ENCODE measurements around the gene HUNK.

Gene HUNK

DNA sequence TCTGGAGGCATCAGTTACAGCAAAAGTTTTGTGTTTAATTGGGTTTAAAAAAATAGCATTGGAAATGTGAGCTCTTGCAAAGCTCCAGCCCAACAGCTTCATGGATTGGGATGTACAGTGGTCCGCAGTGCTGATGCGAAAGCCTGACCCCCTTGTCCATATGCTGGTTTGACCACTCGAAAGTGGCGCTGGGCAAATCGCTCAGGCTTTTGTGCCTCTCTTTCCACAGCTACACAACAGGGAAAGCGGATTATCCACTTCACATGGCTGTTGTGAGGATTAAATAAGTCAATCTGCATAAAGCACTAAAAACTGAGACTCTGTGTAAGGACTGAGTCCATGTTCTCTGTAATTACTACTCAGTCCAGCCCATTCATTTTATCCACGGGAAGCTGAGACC, 57.2 kb downstream of the HUNK start:
- no peak overlapping the region for H3K27ac ChIP-seq
- no peak overlapping the region for H3K4me3 ChIP-seq (ENCODE audit: low read depth in 1 of 2, low read length in 1 of 2)
- H3K27me3 ChIP-seq, result no peaks in the 10 kb centered on the region
- no peaks in the 10 kb centered on the region for H3K36me3 ChIP-seq
- no peaks in the 10 kb centered on the region for H3K4me1 ChIP-seq (ENCODE audit: control insufficient read depth in 1 of 2, insufficient read depth in 1 of 2, low read depth in 1 of 2, low read length in 1 of 2)
- TF ChIP-seq, protein P1, sequence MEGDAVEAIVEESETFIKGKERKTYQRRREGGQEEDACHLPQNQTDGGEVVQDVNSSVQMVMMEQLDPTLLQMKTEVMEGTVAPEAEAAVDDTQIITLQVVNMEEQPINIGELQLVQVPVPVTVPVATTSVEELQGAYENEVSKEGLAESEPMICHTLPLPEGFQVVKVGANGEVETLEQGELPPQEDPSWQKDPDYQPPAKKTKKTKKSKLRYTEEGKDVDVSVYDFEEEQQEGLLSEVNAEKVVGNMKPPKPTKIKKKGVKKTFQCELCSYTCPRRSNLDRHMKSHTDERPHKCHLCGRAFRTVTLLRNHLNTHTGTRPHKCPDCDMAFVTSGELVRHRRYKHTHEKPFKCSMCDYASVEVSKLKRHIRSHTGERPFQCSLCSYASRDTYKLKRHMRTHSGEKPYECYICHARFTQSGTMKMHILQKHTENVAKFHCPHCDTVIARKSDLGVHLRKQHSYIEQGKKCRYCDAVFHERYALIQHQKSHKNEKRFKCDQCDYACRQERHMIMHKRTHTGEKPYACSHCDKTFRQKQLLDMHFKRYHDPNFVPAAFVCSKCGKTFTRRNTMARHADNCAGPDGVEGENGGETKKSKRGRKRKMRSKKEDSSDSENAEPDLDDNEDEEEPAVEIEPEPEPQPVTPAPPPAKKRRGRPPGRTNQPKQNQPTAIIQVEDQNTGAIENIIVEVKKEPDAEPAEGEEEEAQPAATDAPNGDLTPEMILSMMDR (IDR thresholded peaks at IDR 0.05), result no peak
- H3K9me3 ChIP-seq, result no peaks in the 10 kb centered on the region

DNA sequence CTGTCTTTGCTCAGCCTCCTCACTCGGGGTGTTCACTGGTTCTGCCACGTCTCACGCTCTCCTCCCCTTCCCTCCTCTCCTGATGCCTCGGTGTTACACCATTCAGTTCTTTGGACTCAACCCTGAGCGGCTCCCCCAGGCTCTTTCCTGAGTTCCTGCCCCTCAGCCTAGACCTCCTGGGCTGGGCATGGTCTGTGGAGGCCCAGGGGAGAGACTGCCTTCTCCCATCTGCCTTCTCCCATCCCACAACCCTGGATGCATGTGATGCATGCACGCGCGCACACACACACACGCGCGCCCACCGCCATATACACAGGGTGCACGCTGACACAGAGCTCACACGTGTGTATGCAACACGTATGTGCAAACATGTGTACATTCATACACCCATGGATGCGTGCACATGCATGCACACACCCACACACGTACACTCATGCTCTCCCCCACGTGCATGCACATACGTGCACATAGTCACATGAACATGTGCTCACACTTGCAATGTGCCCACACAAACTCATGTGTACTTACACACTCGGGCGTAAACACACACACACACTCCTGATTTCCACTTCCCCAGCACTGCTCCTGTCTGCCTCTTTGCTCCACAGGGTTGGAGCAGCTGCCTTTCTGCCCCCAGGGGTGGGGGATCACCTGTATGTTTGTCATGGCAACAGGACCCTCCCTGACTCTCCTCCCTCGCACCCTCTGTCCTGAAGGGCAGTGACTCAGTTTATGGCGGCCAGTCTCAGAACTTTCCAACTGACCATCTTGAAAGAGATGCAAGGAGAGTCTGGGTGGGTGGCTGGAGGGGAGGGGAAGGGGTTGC, 59.0 kb downstream of the HUNK start:
- H3K27ac ChIP-seq, result no peak overlapping the region
- TF ChIP-seq, protein P1 (IDR thresholded peaks at IDR 0.05), result no peak
- H3K36me3 ChIP-seq, result no peaks in the 10 kb centered on the region
- H3K9me3 ChIP-seq, result no peaks in the 10 kb centered on the region
- no peak overlapping the region for H3K4me3 ChIP-seq (ENCODE audit: low read depth in 1 of 2, low read length in 1 of 2)
- no peaks in the 10 kb centered on the region for H3K4me1 ChIP-seq (ENCODE audit: control insufficient read depth in 1 of 2, insufficient read depth in 1 of 2, low read depth in 1 of 2, low read length in 1 of 2)
- H3K27me3 ChIP-seq, result no peaks in the 10 kb centered on the region

DNA sequence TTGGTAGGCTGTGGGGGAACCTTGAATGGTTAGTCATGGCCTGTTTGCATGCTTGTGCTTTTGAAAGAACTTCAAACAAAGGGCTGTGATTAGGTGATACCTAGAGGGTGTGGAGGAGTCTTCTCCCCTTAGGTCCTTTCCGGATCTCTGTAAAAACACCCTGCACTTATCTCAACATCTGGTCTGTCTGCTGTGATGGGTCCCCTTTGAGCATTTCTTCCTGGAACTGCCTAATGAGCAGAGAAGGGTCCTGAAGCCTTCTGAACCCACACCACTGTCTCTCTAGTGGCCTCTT, 59.6 kb downstream of the HUNK start:
- H3K4me3 ChIP-seq (ENCODE audit: low read depth in 1 of 2, low read length in 1 of 2), result no peak overlapping the region
- H3K4me1 ChIP-seq (ENCODE audit: control insufficient read depth in 1 of 2, insufficient read depth in 1 of 2, low read depth in 1 of 2, low read length in 1 of 2), result no peaks in the 10 kb centered on the region
- H3K27ac ChIP-seq, result no peak overlapping the region
- no peaks in the 10 kb centered on the region for H3K9me3 ChIP-seq
- H3K36me3 ChIP-seq, result no peaks in the 10 kb centered on the region
- H3K27me3 ChIP-seq, result no peaks in the 10 kb centered on the region
- TF ChIP-seq, protein P1 (IDR thresholded peaks at IDR 0.05), result no peak

DNA sequence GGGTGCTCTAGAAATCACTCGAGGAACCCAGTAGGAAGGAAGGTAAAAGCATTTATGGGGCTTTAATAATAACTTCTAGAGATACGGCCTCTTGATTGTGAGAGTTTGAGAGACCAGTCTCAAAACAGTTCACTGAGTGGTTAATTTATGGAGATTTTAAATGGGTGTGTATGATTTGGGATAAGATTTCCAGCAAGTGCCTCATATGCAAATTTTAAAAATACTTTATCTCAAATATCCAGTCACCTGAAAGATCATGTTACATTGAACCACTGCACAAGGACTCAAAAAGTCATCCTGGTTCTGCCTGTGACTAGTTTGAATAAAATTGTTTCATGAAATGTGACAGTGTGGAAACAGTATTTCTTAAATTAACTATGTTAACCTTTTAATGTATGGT, 64.5 kb downstream of the HUNK start:
- TF ChIP-seq, protein P1 (IDR thresholded peaks at IDR 0.05), result no peak
- Histone ChIP-seq H3K36me3 (no peaks in the 10 kb centered on the region), H3K4me3 (ENCODE audit: low read depth in 1 of 2, low read length in 1 of 2) (no peak overlapping the region)

DNA sequence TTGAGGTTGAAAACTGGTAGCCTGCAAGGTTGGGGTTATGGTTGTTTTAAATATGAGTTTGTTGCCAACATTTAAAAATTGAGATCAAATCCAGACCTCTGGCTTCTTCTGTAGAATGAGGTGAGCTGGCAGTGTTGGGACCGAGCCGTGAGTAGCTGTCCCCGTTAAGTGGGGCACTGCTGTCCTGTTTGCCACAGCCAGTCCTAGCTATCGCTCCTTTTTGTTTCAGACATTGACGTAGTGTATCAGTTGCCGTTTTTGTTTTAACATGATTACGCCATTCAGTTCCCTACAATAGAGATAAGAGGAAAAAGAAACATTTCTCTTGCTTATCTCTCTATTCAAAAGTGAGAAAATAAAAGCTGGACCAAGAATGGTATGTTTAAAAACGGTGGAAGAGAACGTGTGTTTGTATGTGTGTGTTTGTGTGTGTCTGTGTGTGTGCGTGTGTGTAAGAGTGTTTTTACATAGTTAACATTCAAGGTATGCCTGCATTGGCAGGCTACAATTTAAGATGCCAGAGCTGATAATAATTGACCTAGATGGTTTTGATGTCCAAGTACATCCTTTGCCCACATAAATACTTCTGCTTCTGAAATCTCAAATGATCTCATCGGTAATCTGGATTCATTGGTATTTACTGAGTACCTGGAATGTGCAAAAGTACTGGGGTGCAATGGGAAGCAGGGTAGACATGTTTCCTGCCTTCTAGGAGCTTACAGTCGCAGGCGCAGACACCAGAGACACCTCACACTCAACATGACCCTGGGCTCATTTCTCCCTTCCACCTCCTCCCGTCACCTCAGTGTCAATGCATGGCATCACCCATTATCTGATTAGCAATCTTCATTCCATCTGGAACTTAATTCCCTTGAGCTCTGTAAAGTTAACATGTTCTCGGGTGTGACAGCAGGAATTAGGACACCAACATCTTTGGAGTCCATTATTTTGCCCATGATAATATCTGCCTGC, 65.8 kb downstream of the HUNK start:
- H3K36me3 ChIP-seq, result no peaks in the 10 kb centered on the region
- no peaks in the 10 kb centered on the region for H3K27me3 ChIP-seq
- no peak overlapping the region for H3K4me3 ChIP-seq (ENCODE audit: low read depth in 1 of 2, low read length in 1 of 2)
- no peak overlapping the region for H3K27ac ChIP-seq
- TF ChIP-seq, protein P1 (IDR thresholded peaks at IDR 0.05), result no peak
- no peaks in the 10 kb centered on the region for H3K9me3 ChIP-seq
- H3K4me1 ChIP-seq (ENCODE audit: control insufficient read depth in 1 of 2, insufficient read depth in 1 of 2, low read depth in 1 of 2, low read length in 1 of 2), result no peaks in the 10 kb centered on the region

More for the DNA sequence above, 64.5 kb downstream of the HUNK start:
- Histone ChIP-seq H3K27me3 (no peaks in the 10 kb centered on the region), H3K27ac (no peak overlapping the region), H3K9me3 (no peaks in the 10 kb centered on the region), H3K4me1 (ENCODE audit: control insufficient read depth in 1 of 2, insufficient read depth in 1 of 2, low read depth in 1 of 2, low read length in 1 of 2) (no peaks in the 10 kb centered on the region)
